GM18873 (cell line): Measurements from ENCODE around the gene RNF141.

Experiments used
- ATAC-seq: cut with Tn5 transposase; IDR thresholded peaks from one replicate; pipeline ENCODE4 v1.9.1; 2021; ENCODE audit warnings: mild to moderate bottlenecking, moderate library complexity, moderate number of reproducible peaks; ENCODE audit not compliant: unreplicated experiment, low FRiP score

RNF141 gene, protein sequence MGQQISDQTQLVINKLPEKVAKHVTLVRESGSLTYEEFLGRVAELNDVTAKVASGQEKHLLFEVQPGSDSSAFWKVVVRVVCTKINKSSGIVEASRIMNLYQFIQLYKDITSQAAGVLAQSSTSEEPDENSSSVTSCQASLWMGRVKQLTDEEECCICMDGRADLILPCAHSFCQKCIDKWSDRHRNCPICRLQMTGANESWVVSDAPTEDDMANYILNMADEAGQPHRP

GRCh38 chr11:10540915-10541560 lies at the start of gene RNF141:
RNF141 (minus strand) TSS chr11:10541187; CDS start chr11:10534158, 7,029 bp downstream.
- ATAC-seq: peak; percentile 95

GRCh38 chr11:10590218-10590915 lies 49.4 kb upstream of the RNF141 start:
- ATAC-seq: no peak

GRCh38 chr11:10588904-10589303 lies 47.9 kb upstream of the RNF141 start:
- no peak for ATAC-seq

- ATAC-seq: no peak
These were observed 47.0 kb upstream of the RNF141 start for GRCh38 chr11:10587995-10588394.

GRCh38 chr11:10587388-10587787 lies 46.4 kb upstream of the RNF141 start:
- ATAC-seq: no peak

DNA sequence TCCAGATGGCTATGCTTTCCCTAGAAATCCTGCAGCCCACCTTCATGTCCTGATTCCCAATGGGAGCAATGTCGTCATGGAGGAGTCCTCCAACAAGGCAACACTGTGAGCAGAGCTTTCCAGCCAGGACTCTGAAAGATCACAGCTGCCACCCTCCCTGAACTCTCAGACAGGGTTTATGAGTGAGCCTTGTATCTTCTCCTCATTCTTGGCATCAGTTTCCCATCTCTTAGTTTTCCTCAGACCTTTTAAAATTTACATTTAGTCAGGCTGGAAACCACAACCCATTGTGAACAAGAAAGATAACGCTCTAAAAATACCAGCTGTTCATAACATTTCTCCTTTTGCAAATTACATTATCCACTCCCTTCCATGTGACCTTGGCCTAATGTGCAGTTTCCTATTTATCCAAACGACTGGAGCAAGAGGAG lies 43.1 kb upstream of the RNF141 start:
- no peak for ATAC-seq

- no peak for ATAC-seq
These were observed 40.6 kb upstream of the RNF141 start for GRCh38 chr11:10581481-10582019.

GRCh38 chr11:10580623-10581022 lies 39.6 kb upstream of the RNF141 start:
- ATAC-seq: no peak

GRCh38 chr11:10579700-10580099 lies 38.7 kb upstream of the RNF141 start:
- no peak for ATAC-seq

DNA sequence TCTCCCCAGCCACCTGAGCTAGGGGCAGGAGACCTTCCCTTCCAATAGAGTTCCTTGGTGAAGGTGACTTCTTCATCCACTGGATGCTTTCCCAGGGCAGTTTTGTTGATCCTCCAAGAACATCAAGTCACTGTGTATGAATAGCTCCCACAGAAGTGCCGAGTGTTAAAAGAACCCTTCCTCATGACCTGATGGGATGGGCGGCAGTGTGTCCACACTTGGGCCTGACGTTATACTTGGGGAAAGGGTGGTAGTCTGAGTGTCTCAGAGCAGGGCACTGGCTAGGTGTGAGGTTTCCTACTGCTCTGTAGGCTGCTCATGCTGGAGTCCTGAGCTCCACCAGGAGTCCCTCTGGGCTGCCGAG lies 35.0 kb upstream of the RNF141 start:
- ATAC-seq: no peak

- ATAC-seq: no peak
These were observed 34.5 kb upstream of the RNF141 start for GRCh38 chr11:10575346-10576034.

DNA sequence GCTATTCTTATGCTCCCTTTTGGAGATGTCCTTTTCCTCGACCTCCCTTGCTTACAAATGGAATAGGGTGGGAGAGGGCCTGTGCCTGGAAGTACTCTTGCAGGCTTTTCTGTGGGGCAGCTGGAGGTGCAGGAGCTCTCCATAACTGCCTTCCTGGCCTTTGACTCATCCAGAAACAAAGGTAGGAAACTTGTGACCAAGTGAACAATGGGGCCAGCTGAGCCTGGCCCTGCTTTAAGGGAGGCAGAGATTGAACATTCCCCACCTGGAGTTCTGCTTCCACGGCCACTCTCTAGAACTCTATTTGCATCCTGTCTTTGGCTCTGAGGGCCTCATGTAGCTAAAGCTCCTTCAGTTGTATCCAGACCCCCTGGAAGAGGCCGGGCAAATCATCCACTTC lies 32.6 kb upstream of the RNF141 start:
- no peak for ATAC-seq

- ATAC-seq: no peak
These were observed 32.0 kb upstream of the RNF141 start for GRCh38 chr11:10573028-10573427.

- no peak for ATAC-seq
These were observed 31.5 kb upstream of the RNF141 start for GRCh38 chr11:10572533-10572932.

DNA sequence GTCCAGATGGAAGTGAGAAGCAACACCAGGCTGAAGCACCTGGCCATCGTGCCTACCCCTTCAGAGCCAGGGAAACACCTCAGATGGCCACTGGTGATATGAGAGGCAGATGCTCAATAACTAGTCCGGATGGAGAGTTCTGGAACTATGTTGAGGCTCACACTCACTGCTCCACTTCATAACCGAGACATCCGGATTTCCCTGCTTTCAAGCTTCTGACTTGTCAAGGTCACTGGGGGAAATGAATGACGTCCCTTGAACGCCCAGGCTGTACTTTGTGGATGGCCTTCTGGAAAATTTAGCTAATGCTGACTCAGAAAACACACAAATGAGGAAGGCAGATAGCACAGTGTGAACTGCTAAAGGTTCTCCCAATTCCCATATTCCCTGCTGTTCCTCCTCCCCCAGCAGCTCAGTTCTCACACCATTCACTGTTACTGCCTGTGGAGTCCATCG lies 27.5 kb upstream of the RNF141 start, which contains the start of gene LYVE1:
LYVE1 (minus strand) TSS at position 180 of the 456 bp plus-strand sequence; CDS start at position 47, 133 bp downstream.
- ATAC-seq: no peak

GRCh38 chr11:10567446-10567845 lies 26.5 kb upstream of the RNF141 start:
- no peak for ATAC-seq

GRCh38 chr11:10566257-10566957 lies 25.4 kb upstream of the RNF141 start:
- no peak for ATAC-seq

DNA sequence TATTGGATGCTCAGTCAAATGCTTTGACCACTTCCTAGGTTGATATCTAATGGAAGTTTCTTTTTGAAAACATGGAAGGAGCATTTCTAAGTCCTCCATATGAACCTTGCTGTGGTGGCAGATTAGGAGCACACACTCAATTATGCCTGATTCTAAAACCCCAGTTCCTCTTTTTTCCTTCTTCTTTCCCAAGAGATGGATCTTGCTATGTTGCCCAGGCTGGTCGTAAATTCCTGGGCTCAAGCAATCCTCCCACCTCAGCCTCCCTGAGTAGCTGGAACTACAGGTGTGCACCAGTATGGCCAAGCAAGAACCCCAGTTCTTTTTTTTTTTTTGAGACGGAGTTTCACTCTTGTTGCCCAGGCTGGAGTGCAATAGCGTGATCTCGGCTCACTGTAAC lies 24.5 kb upstream of the RNF141 start:
- ATAC-seq: no peak

GRCh38 chr11:10564696-10565318 lies 23.8 kb upstream of the RNF141 start:
- ATAC-seq: no peak

DNA sequence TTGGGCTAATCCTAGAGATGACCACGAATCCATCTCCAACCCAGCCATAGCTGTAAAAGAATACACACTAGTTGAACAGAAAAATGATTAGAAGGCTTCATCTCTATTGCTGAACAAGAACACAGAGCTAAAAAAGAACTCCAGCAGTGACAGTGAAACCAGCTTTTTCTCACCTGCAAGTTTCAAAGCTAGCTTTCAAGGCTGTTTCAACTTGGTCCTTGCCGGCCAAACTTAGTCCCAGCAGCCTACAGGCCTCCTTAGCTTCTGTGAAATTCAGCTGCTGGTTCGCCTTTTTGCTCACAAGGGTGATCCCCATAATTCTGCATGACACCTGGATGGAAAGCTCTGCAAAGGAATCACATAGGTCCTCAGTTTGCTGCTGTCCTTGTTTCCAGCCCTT lies 23.0 kb upstream of the RNF141 start:
- no peak for ATAC-seq
